ENCODE results near the gene PLXNA2. TPM values are rescaled to one million over a fixed set of nuclear protein-coding genes. Genes with fewer than 3 reads are reported as not detected.

PLXNA2 gene
- total and polyA plus RNA-seq, 2 donors (not counting 1 experiment from before 2014, with no cell fraction given), result 0.31 to 1.2 TPM

GRCh38 chr1:207999972-208000371 lies 244.2 kb downstream of the PLXNA2 start:
- no peak overlapping the region for H2AFZ ChIP-seq (ENCODE audit: insufficient read depth, low read depth, low read length, poor library complexity, severe bottlenecking)
- H3K36me3 ChIP-seq (replicated peaks in 1 of 2; ENCODE audit: control extremely low read depth in 1 of 2, control insufficient read depth in 1 of 2, extremely low read depth in 1 of 2, insufficient read depth in 2 of 2, low read length in 1 of 2), result no peaks in the 10 kb centered on the region
- no peak overlapping the region for H3K27ac Mint-ChIP-seq
- H3K4me1 Mint-ChIP-seq, result no peaks in the 10 kb centered on the region
- no peak overlapping the region for H3K27ac ChIP-seq (ENCODE audit: low read length in 2 of 2)
- TF ChIP-seq, protein P1, sequence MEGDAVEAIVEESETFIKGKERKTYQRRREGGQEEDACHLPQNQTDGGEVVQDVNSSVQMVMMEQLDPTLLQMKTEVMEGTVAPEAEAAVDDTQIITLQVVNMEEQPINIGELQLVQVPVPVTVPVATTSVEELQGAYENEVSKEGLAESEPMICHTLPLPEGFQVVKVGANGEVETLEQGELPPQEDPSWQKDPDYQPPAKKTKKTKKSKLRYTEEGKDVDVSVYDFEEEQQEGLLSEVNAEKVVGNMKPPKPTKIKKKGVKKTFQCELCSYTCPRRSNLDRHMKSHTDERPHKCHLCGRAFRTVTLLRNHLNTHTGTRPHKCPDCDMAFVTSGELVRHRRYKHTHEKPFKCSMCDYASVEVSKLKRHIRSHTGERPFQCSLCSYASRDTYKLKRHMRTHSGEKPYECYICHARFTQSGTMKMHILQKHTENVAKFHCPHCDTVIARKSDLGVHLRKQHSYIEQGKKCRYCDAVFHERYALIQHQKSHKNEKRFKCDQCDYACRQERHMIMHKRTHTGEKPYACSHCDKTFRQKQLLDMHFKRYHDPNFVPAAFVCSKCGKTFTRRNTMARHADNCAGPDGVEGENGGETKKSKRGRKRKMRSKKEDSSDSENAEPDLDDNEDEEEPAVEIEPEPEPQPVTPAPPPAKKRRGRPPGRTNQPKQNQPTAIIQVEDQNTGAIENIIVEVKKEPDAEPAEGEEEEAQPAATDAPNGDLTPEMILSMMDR (IDR thresholded peaks at IDR 0.05), result no peak
- TF ChIP-seq EZH2 (IDR thresholded peaks at IDR 0.05; ENCODE audit: borderline replicate concordance, insufficient read depth, low read depth, low read length, poor library complexity, severe bottlenecking), result no peak
- no peak overlapping the region for H3K4me3 ChIP-seq (ENCODE audit: control extremely low read depth in 1 of 5, extremely low read depth in 1 of 5, insufficient read depth in 1 of 5, low read depth in 2 of 5, low read length in 4 of 5)
- intact Hi-C loops (cut with micrococcal nuclease), result no loop called here
- H3K79me2 ChIP-seq (ENCODE audit: control insufficient read depth, insufficient read depth, low read length), result no peaks in the 10 kb centered on the region
- H3K9ac ChIP-seq (ENCODE audit: low read length), result no peak overlapping the region
- no peaks in the 10 kb centered on the region for H3K9me3 Mint-ChIP-seq (ENCODE audit: insufficient read depth)
- no peak for ATAC-seq (ENCODE audit: low read depth)
- no peaks in the 10 kb centered on the region for H3K27me3 ChIP-seq (replicated peaks in 1 of 4; ENCODE audit: control extremely low read depth in 1 of 4, control insufficient read depth in 3 of 4, insufficient read depth in 4 of 4, low read length in 3 of 4)
- DNase-seq, result no peak
- H3K4me1 ChIP-seq (ENCODE audit: control insufficient read depth in 2 of 2, insufficient read depth in 2 of 2, low read length in 2 of 2), result no peaks in the 10 kb centered on the region
- no peak overlapping the region for H3K4me3 Mint-ChIP-seq
- peaks cover 11% of the 10 kb centered on the region for H3K27me3 Mint-ChIP-seq
- H3K9me3 ChIP-seq (ENCODE audit: control extremely low read depth in 1 of 3, control insufficient read depth in 2 of 3, insufficient read depth in 1 of 3, low read length in 2 of 3), result no peaks in the 10 kb centered on the region
- ChIA-PET POLR2A (no interaction called here), CTCF (interaction anchor here (0.9 to 1.4 kb wide), 3 partner anchors 10 to 22 kb away, joined by 3 read pairs; no protein-coding TSS in a partner anchor)
- no peak overlapping the region for H3K4me2 ChIP-seq (replicated peaks; ENCODE audit: low read depth, low read length, poor library complexity, severe bottlenecking)
- no peaks in the 10 kb centered on the region for H4K20me1 ChIP-seq (ENCODE audit: control insufficient read depth, insufficient read depth, low read length, poor library complexity, severe bottlenecking)

DNA sequence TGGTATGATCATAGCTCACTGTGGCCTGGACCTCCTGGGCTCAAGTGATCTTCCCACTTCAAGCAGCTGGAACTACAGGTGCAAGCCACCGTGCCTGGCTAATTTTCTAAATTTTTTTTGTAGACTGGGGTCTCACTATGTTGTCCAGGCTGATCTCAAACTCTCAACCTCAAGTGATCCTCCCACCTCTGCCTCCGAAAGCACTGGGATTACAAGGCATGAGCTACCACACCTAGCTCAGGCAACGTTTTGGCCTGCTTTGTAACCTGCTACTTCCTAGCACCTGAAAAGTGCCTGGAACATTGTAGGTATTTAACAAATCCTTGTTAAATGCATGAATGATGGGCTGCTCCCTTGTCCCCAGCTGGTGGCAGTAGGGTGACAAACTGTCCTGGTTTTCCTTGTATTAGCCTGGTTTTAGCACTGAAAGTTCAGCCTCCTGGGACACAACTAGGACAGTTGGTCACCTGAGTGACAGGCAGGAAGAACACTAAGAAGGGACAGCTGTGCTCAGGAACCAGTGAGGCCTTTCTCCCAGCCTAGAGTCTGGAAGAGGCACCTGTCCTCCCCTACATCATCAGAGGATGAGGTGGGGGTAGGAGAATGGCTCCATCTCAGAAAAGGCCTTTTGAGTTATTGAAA lies 244.8 kb downstream of the PLXNA2 start:
- no peaks in the 10 kb centered on the region for H4K20me1 ChIP-seq (ENCODE audit: control insufficient read depth, insufficient read depth, low read length, poor library complexity, severe bottlenecking)
- Mint-ChIP-seq H3K4me1 (no peaks in the 10 kb centered on the region), H3K9me3 (ENCODE audit: insufficient read depth) (no peaks in the 10 kb centered on the region), H3K27ac (no peak overlapping the region), H3K4me3 (no peak overlapping the region), H3K27me3 (peaks cover 12% of the 10 kb centered on the region)
- H3K4me1 ChIP-seq (ENCODE audit: control insufficient read depth in 2 of 2, insufficient read depth in 2 of 2, low read length in 2 of 2), result no peaks in the 10 kb centered on the region
- whole genome bisulfite sequencing (ENCODE audit: insufficient coverage), result 95% methylated on average over 3 of the region's 3 CpGs
- no peaks in the 10 kb centered on the region for H3K36me3 ChIP-seq (replicated peaks in 1 of 2; ENCODE audit: control extremely low read depth in 1 of 2, control insufficient read depth in 1 of 2, extremely low read depth in 1 of 2, insufficient read depth in 2 of 2, low read length in 1 of 2)
- intact Hi-C loops (cut with micrococcal nuclease), result no loop called here
- no peak for TF ChIP-seq EZH2 (IDR thresholded peaks at IDR 0.05; ENCODE audit: borderline replicate concordance, insufficient read depth, low read depth, low read length, poor library complexity, severe bottlenecking)
- TF ChIP-seq, protein P1 (IDR thresholded peaks at IDR 0.05), result no peak
- H3K27ac ChIP-seq (ENCODE audit: low read length in 2 of 2), result no peak overlapping the region
- H2AFZ ChIP-seq (ENCODE audit: insufficient read depth, low read depth, low read length, poor library complexity, severe bottlenecking), result no peak overlapping the region
- ATAC-seq (ENCODE audit: low read depth) (no peak), DNase-seq (no peak)
- H3K4me2 ChIP-seq (replicated peaks; ENCODE audit: low read depth, low read length, poor library complexity, severe bottlenecking), result no peak overlapping the region
- H3K27me3 ChIP-seq (replicated peaks in 1 of 4; ENCODE audit: control extremely low read depth in 1 of 4, control insufficient read depth in 3 of 4, insufficient read depth in 4 of 4, low read length in 3 of 4), result no peaks in the 10 kb centered on the region
- H3K79me2 ChIP-seq (ENCODE audit: control insufficient read depth, insufficient read depth, low read length), result no peaks in the 10 kb centered on the region
- H3K9ac ChIP-seq (ENCODE audit: low read length), result no peak overlapping the region
- POLR2A ChIA-PET, result no interaction called here
- H3K4me3 ChIP-seq (ENCODE audit: control extremely low read depth in 1 of 5, extremely low read depth in 1 of 5, insufficient read depth in 1 of 5, low read depth in 2 of 5, low read length in 4 of 5), result no peak overlapping the region
- CTCF ChIA-PET, result interaction anchor here (0.9 to 1.9 kb wide), 5 partner anchors 9 to 115 kb away, joined by 3 to 12 read pairs (median 3); no protein-coding TSS in a partner anchor
- no peaks in the 10 kb centered on the region for H3K9me3 ChIP-seq (ENCODE audit: control extremely low read depth in 1 of 3, control insufficient read depth in 2 of 3, insufficient read depth in 1 of 3, low read length in 2 of 3)
